ENCODE results near the gene CALML3. TPM values are rescaled to one million over a fixed set of nuclear protein-coding genes. Genes with fewer than 3 reads are reported as not detected.

The CALML3 gene
- total and polyA plus RNA-seq, 2 of the 13 experiments (the other 11 are each of a cell fraction or from before 2014, with no cell fraction given): not detected

DNA sequence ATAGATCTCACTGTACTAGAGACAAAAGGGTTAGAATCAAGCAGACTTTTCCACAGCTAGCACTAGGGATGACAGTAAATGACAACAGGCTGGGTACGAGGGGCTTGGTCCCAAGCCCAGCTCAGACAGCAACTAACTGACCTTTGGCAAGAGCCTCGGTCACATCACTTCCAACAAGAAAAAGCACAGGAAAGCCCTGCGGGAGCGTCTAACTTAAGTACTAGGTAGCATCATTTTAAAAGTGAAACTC is 22.8 kb downstream of the CALML3 start (continued):
- TF ChIP-seq, protein P1, sequence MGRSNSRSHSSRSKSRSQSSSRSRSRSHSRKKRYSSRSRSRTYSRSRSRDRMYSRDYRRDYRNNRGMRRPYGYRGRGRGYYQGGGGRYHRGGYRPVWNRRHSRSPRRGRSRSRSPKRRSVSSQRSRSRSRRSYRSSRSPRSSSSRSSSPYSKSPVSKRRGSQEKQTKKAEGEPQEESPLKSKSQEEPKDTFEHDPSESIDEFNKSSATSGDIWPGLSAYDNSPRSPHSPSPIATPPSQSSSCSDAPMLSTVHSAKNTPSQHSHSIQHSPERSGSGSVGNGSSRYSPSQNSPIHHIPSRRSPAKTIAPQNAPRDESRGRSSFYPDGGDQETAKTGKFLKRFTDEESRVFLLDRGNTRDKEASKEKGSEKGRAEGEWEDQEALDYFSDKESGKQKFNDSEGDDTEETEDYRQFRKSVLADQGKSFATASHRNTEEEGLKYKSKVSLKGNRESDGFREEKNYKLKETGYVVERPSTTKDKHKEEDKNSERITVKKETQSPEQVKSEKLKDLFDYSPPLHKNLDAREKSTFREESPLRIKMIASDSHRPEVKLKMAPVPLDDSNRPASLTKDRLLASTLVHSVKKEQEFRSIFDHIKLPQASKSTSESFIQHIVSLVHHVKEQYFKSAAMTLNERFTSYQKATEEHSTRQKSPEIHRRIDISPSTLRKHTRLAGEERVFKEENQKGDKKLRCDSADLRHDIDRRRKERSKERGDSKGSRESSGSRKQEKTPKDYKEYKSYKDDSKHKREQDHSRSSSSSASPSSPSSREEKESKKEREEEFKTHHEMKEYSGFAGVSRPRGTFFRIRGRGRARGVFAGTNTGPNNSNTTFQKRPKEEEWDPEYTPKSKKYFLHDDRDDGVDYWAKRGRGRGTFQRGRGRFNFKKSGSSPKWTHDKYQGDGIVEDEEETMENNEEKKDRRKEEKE (IDR thresholded peaks at IDR 0.05): no peak
- TF ChIP-seq TEAD2 (CRISPR knock-in tag; IDR thresholded peaks at IDR 0.05): no peak

DNA sequence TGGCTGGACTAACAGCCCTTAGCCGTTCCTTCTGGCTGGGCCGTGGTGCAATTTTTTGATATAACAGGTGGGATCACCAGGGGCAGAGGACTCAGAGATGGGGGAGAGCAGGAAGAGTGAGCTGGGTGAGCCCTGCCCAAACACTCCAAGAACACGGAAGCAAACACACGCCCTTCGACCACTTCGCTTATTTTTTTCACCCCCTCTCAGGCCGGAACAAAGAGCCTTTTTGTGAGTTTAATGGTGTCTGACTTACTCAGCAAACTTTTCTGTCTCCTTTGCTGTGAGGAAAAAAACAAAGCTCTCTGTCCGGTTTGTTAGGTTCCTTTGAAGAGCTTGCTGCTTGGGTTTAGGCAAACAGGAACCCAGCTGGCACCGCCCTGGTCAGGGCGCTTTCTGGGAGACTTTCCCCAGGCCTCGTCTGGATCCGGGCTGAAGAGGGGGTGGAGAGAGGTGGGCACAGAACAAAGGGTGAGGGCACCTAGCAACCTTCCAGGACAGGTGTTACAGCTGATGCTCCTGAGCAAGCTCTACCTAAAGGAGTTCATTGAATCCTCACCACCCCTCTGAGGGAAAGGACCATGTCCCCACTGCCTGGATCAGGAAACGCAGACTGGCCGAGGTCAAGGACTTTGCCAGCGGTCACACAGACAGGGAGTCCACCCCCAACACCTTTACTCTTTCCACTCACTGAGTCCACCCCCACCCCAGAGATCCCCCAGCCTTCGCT is 23.3 kb downstream of the CALML3 start:
- peak; percentile 63 for ATAC-seq
- Histone ChIP-seq H3K4me3 (replicated peaks in 1 of 3; ENCODE audit: insufficient read depth in 1 of 3, low read depth in 2 of 3, low read length in 3 of 3) (peak overlapping the region; percentile 38 to 69 (median 46)), H3K4me2 (ENCODE audit: low read depth, low read length) (peak overlapping the region; percentile 91), H2AFZ (ENCODE audit: low read length) (peak overlapping the region; percentile 47), H3K36me3 (replicated peaks in 1 of 2; ENCODE audit: control insufficient read depth in 1 of 2, insufficient read depth in 2 of 2, low read length in 2 of 2) (no peaks in the 10 kb centered on the region), H3K79me2 (ENCODE audit: insufficient read depth, low read length) (no peaks in the 10 kb centered on the region), H3K4me1 (ENCODE audit: insufficient read depth, low read length) (peaks cover 90% of the 10 kb centered on the region), H3K27ac (ENCODE audit: extremely low read length, insufficient read depth, low read length) (peak overlapping the region; percentile 97), H3K27me3 (ENCODE audit: control insufficient read depth in 1 of 2, insufficient read depth in 2 of 2, low read length in 2 of 2) (no peaks in the 10 kb centered on the region; a peak in 1 of 5 replicates), H3K9ac (ENCODE audit: insufficient read depth, low read depth, low read length) (peak overlapping the region; percentile 84), H4K20me1 (ENCODE audit: insufficient read depth, low read length) (no peaks in the 10 kb centered on the region), H3K9me3 (ENCODE audit: low read length) (peaks cover 8% of the 10 kb centered on the region)
- in situ Hi-C loops (cut with HindIII; ENCODE audit: extremely low pct_ligation_motif_present, low pct_unique_long_range_greater_than_20kb): no loop called here
- CTCF ChIA-PET (ENCODE audit: low intra/inter-chr PET ratio, low total read pairs): no interaction called here
- POLR2A ChIA-PET: interaction anchor here (0.8 to 5.4 kb wide), 36 partner anchors 10 to 265 kb away, joined by 3 to 73 read pairs (median 6); partner anchors contain the start of genes CALML5, GDI2 and TASOR2
- WGBS (ENCODE audit: low lambda C conversion rate): under 1% methylated on average over 13 of the region's 16 CpGs
- intact Hi-C loops (cut with micrococcal nuclease; ENCODE audit: unreplicated experiment): loop anchor here (1.0 to 2.0 kb wide), 4 partner anchors 13 to 102 kb away; no protein-coding TSS in a partner anchor
- BruUV-seq (replicated peaks): TSS peak; percentile 76
- FAIRE-seq: peak; percentile 98
- DNase-seq (ENCODE audit: low spot score): peak; percentile 97
- TF ChIP-seq MAFF (IDR thresholded peaks at IDR 0.05; ENCODE audit: low read depth, low read length): peak; percentile 53
- TF ChIP-seq ZKSCAN8 (CRISPR knock-in tag; IDR thresholded peaks at IDR 0.05; ENCODE audit: borderline replicate concordance): 0 out of 2 replicates have a peak, but pooled peaks have one; percentile 14
- TF ChIP-seq SP1 (IDR thresholded peaks at IDR 0.05): no peak
- TF ChIP-seq SP1 (CRISPR knock-in tag; IDR thresholded peaks at IDR 0.05): no peak
- peak; percentile 14 to 47; a peak in 2 of 4 replicates for TF ChIP-seq MAFK (conservative IDR thresholded peaks at IDR 0.05 in 1 of 2, IDR thresholded peaks at IDR 0.05 in 1 of 2; ENCODE audit: low read length in 2 of 2)
- TF ChIP-seq ZNF224 (CRISPR knock-in tag; IDR thresholded peaks at IDR 0.05): 0 out of 2 replicates have a peak, but pooled peaks have one; percentile 50
- peak; percentile 40 for TF ChIP-seq NR2C2 (CRISPR knock-in tag; IDR thresholded peaks at IDR 0.05; ENCODE audit: borderline replicate concordance)
- TF ChIP-seq IRF2 (CRISPR knock-in tag; IDR thresholded peaks at IDR 0.05): no peak
- TF ChIP-seq ZNF367 (CRISPR knock-in tag; IDR thresholded peaks at IDR 0.05; ENCODE audit: borderline replicate concordance): no peak
- peak; percentile 26; the same call in 1 of the 2 replicates for TF ChIP-seq HMG20A (CRISPR knock-in tag; IDR thresholded peaks at IDR 0.05; ENCODE audit: borderline replicate concordance)
- TF ChIP-seq FOXP4 (CRISPR knock-in tag; IDR thresholded peaks at IDR 0.05): peak; percentile 75
- TF ChIP-seq HES4 (CRISPR knock-in tag; IDR thresholded peaks at IDR 0.05; ENCODE audit: borderline replicate concordance): no peak
- TF ChIP-seq ELF3 (CRISPR knock-in tag; IDR thresholded peaks at IDR 0.05): peak; percentile 95
- TF ChIP-seq, protein P2, sequence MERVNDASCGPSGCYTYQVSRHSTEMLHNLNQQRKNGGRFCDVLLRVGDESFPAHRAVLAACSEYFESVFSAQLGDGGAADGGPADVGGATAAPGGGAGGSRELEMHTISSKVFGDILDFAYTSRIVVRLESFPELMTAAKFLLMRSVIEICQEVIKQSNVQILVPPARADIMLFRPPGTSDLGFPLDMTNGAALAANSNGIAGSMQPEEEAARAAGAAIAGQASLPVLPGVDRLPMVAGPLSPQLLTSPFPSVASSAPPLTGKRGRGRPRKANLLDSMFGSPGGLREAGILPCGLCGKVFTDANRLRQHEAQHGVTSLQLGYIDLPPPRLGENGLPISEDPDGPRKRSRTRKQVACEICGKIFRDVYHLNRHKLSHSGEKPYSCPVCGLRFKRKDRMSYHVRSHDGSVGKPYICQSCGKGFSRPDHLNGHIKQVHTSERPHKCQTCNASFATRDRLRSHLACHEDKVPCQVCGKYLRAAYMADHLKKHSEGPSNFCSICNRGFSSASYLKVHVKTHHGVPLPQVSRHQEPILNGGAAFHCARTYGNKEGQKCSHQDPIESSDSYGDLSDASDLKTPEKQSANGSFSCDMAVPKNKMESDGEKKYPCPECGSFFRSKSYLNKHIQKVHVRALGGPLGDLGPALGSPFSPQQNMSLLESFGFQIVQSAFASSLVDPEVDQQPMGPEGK (CRISPR knock-in tag; IDR thresholded peaks at IDR 0.05): peak; percentile 77
- TF ChIP-seq ETV6 (CRISPR knock-in tag; conservative IDR thresholded peaks at IDR 0.05): no peak

All from HepG2 (cell line).